H9 (cell line): ENCODE measurements around the gene KRTAP6-3. TPM values are rescaled to one million over a fixed set of nuclear protein-coding genes. Genes with fewer than 3 reads are reported as not detected.

Experiments
- DNase-seq: peaks from one replicate; pipeline ENCODE4 v3.0.0-alpha.2; 2017
- H2AFZ ChIP-seq: one replicate; pipeline ENCODE4 v1.6.1; 2013; ENCODE audit warnings: mild to moderate bottlenecking, low read length, control low read depth, moderate library complexity
- H2AK5ac ChIP-seq: 2 replicates; pipeline ENCODE4 v1.6.1; 2013; ENCODE audit warnings: low read length, control low read depth, mixed read lengths; ENCODE audit not compliant: insufficient read length
- H2BK120ac ChIP-seq: one replicate; pipeline ENCODE4 v1.6.1; 2013; ENCODE audit warnings: low read depth, mild to moderate bottlenecking, low read length, control low read depth, inconsistent platforms; ENCODE audit not compliant: poor library complexity, severe bottlenecking
- H2BK12ac ChIP-seq: 2 replicates; pipeline ENCODE4 v1.6.1; 2013; ENCODE audit warnings: low read length, control low read depth, mixed read lengths, low read depth; ENCODE audit not compliant: insufficient read length
- H2BK15ac ChIP-seq: 2 replicates; pipeline ENCODE4 v1.6.1; 2013; ENCODE audit warnings: low read depth, low read length, control low read depth
- H2BK20ac ChIP-seq: one replicate; pipeline ENCODE4 v1.6.1; 2013; ENCODE audit warnings: low read depth, mild to moderate bottlenecking, low read length, control low read depth, inconsistent platforms; ENCODE audit not compliant: poor library complexity, severe bottlenecking
- H2BK5ac ChIP-seq: 2 replicates; pipeline ENCODE4 v1.6.1; 2013; ENCODE audit warnings: low read length, control low read depth, mixed read lengths; ENCODE audit not compliant: insufficient read length
- H3K14ac ChIP-seq: 2 replicates; pipeline ENCODE4 v1.6.1; 2013; ENCODE audit warnings: low read length, control low read depth; ENCODE audit not compliant: insufficient read depth
- H3K18ac ChIP-seq: 2 replicates; pipeline ENCODE4 v1.6.1; 2013; ENCODE audit warnings: low read depth, mild to moderate bottlenecking, mixed read lengths, low read length, control low read depth; ENCODE audit not compliant: insufficient read length
- H3K23ac ChIP-seq: 2 replicates; pipeline ENCODE4 v1.6.1; 2013; ENCODE audit warnings: low read length, control low read depth, mixed read lengths, low read depth; ENCODE audit not compliant: insufficient read length
- H3K23me2 ChIP-seq: 2 replicates; pipeline ENCODE4 v1.6.1; 2013; ENCODE audit warnings: low read depth, mild to moderate bottlenecking, mixed read lengths, low read length, control low read depth; ENCODE audit not compliant: insufficient read length, poor library complexity, severe bottlenecking
- H3K27ac ChIP-seq: 2 replicates; pipeline ENCODE4 v1.5.1; 2013; ENCODE audit warnings: low read length, control low read depth, mixed read lengths, low read depth; ENCODE audit not compliant: insufficient read length
- H3K27me3 ChIP-seq: 2 replicates; pipeline ENCODE4 v1.6.1; 2013; ENCODE audit warnings: low read length, control low read depth, inconsistent platforms; ENCODE audit not compliant: insufficient read depth
- H3K4ac ChIP-seq: 2 replicates; pipeline ENCODE4 v1.6.1; 2013; ENCODE audit warnings: low read depth, mild to moderate bottlenecking, control low read depth, inconsistent platforms, low read length, moderate library complexity
- H3K4me1 ChIP-seq: 2 replicates; pipeline ENCODE4 v1.6.1; 2013; ENCODE audit warnings: low read length, control low read depth, inconsistent platforms; ENCODE audit not compliant: insufficient read depth
- H3K4me2 ChIP-seq: 2 replicates; pipeline ENCODE4 v1.6.1; 2013; ENCODE audit warnings: low read length, control low read depth, mixed read lengths; ENCODE audit not compliant: insufficient read length, insufficient read depth
- H3K56ac ChIP-seq: 2 replicates; pipeline ENCODE4 v1.6.1; 2013; ENCODE audit warnings: low read depth, mild to moderate bottlenecking, mixed read lengths, low read length, control low read depth; ENCODE audit not compliant: insufficient read length
- H3K79me1 ChIP-seq: 2 replicates; pipeline ENCODE4 v1.6.1; 2013; ENCODE audit warnings: low read depth, mild to moderate bottlenecking, moderate library complexity, low read length, control low read depth, inconsistent platforms; ENCODE audit not compliant: insufficient read depth, poor library complexity, severe bottlenecking
- H3K79me2 ChIP-seq: 2 replicates; pipeline ENCODE4 v1.6.1; 2013; ENCODE audit warnings: low read length, control low read depth, inconsistent platforms; ENCODE audit not compliant: insufficient read depth
- H3K9ac ChIP-seq: 2 replicates; pipeline ENCODE4 v1.6.1; 2013; ENCODE audit warnings: low read length, control low read depth, mixed read lengths; ENCODE audit not compliant: insufficient read length; ENCODE audit errors: extremely low read depth
- H3K9me3 ChIP-seq: one replicate; pipeline ENCODE4 v1.6.1; 2013; ENCODE audit warnings: low read depth, low read length, inconsistent platforms; ENCODE audit not compliant: control insufficient read depth
- H3T11ph ChIP-seq: one replicate; pipeline ENCODE4 v1.6.1; 2013; ENCODE audit warnings: mild to moderate bottlenecking, low read length, control low read depth, inconsistent platforms
- H4K20me1 ChIP-seq: one replicate; pipeline ENCODE4 v1.6.1; 2013; ENCODE audit not compliant: control insufficient read depth, insufficient read length, insufficient read depth
- H4K5ac ChIP-seq: 2 replicates; pipeline ENCODE4 v1.6.1; 2013; ENCODE audit warnings: low read depth, mild to moderate bottlenecking, mixed read lengths, low read length, control low read depth; ENCODE audit not compliant: insufficient read length
- H4K8ac ChIP-seq: replicated peaks from 2 replicates; pipeline ENCODE4 v1.6.1; 2013; ENCODE audit warnings: low read length, control low read depth, mixed read lengths, low read depth; ENCODE audit not compliant: insufficient read length
- H4K91ac ChIP-seq: 2 replicates; pipeline ENCODE4 v1.6.1; 2013; ENCODE audit warnings: low read depth, mild to moderate bottlenecking, moderate library complexity, mixed read lengths, low read length, control low read depth; ENCODE audit not compliant: insufficient read length
- H3K27ac Mint-ChIP-seq, 3 experiments: 2 replicates in 2 of 3; 3 replicates in 1 of 3; pipeline ENCODE4 v1.8.0; 2020 to 2021; ENCODE audit warnings: mixed read lengths in 3 of 3, mild to moderate bottlenecking in 1 of 3, moderate library complexity in 1 of 3
- H3K27me3 Mint-ChIP-seq: 2 replicates; pipeline ENCODE4 v1.8.0; 2021; ENCODE audit warnings: low read depth, mild to moderate bottlenecking, moderate library complexity, mixed read lengths
- H3K36me3 Mint-ChIP-seq, 3 experiments: 2 replicates in 2 of 3; 3 replicates in 1 of 3; pipeline ENCODE4 v1.8.0; 2020 to 2021; ENCODE audit warnings: low read depth in 3 of 3, mixed read lengths in 3 of 3; ENCODE audit not compliant: insufficient read depth in 1 of 3
- H3K4me1 Mint-ChIP-seq, 2 experiments: 2 replicates each; pipeline ENCODE4 v1.8.0; 2020; ENCODE audit warnings: mixed read lengths in 2 of 2
- H3K4me3 Mint-ChIP-seq, 2 experiments: 2 replicates in 1 of 2; 3 replicates in 1 of 2; pipeline ENCODE4 v1.8.0; 2020 to 2021; ENCODE audit warnings: mild to moderate bottlenecking in 2 of 2, mixed read lengths in 2 of 2, moderate library complexity in 1 of 2
- H3K9me3 Mint-ChIP-seq, 2 experiments: 2 replicates in 1 of 2; 3 replicates in 1 of 2; pipeline ENCODE4 v1.8.0; 2020; ENCODE audit warnings: mild to moderate bottlenecking in 2 of 2, mixed read lengths in 2 of 2, moderate library complexity in 1 of 2
- WGBS: extraction: QIAGEN DNeasy Blood & Tissue Kit; methylation state at CpG from one replicate; pipeline ENCODE4 v1.1.7; 2013; ENCODE audit warnings: missing lambda C conversion rate, low lambda C conversion rate, mixed read lengths; ENCODE audit not compliant: insufficient read length; ENCODE audit errors: extremely low coverage; 5-methylcytosine and 5-hydroxymethylcytosine counted together
- total RNA-seq: library from RNA; stranded (reverse); gene quantifications from 2 replicates; pipeline ENCODE4 v1.2.1, GENCODE V29; 2021
- TF ChIP-seq, protein P1 (sequence below): fragments of 200-600 bp; sonication (generic); conservative IDR thresholded peaks from 3 replicates; pipeline ENCODE4 v1.8.0; 2021; ENCODE audit warnings: antibody characterized with exemption, mild to moderate bottlenecking

The KRTAP6-3 gene
- total RNA-seq, 1 experiment from 2014 or later = not detected

DNA sequence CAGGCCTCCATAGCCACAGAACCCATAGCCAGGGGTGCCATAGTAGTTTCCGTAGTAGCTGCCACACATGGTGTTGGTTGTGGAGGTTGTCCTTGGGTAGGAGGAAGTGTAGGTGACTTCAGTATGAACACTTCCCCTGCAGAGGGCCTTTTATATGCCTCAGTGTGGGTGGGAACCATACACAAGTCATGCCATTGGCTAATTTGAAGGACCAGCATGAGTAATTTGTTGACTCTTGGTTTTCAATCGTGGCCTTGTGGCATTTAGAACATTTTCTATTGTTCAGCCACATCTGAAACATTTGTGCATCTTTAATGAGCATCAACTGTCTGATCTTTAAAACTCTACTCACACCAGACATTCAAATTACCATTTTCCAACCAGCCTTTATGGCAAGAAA is 21.6 kb downstream of the KRTAP6-3 start, which contains the start of gene KRTAP6-1:
Gene KRTAP6-1 (minus strand): TSS at position 95 of the 400 bp plus-strand sequence. CDS start 26 bp downstream, at position 69.
- no peak within 1 kb of the TSS for H4K5ac ChIP-seq
- no peak within 1 kb of the TSS for H4K8ac ChIP-seq
- H3K9me3 ChIP-seq = no peaks in the 10 kb centered on the region
- Mint-ChIP-seq H3K4me1 (no peaks in the 10 kb centered on the region), H3K36me3 (peaks cover 0 to 17% (median 5%) of the 10 kb centered on the region in 3 experiments; a peak in 5 of 7 replicates), H3K4me3 (no peak within 1 kb of the TSS), H3K27me3 (no peaks in the 10 kb centered on the region; the same call in none of the 2 replicates), H3K9me3 (peaks cover 3 to 36% of the 10 kb centered on the region in 2 experiments; a peak in 4 of 5 replicates), H3K27ac (no peak within 1 kb of the TSS)
- no peak within 1 kb of the TSS for H3T11ph ChIP-seq
- H3K4ac ChIP-seq = no peak within 1 kb of the TSS
- no peak within 1 kb of the TSS for H3K23ac ChIP-seq
- no peaks in the 10 kb centered on the region for H3K27me3 ChIP-seq
- H4K20me1 ChIP-seq = no peaks in the 10 kb centered on the region
- TF ChIP-seq, protein P1, sequence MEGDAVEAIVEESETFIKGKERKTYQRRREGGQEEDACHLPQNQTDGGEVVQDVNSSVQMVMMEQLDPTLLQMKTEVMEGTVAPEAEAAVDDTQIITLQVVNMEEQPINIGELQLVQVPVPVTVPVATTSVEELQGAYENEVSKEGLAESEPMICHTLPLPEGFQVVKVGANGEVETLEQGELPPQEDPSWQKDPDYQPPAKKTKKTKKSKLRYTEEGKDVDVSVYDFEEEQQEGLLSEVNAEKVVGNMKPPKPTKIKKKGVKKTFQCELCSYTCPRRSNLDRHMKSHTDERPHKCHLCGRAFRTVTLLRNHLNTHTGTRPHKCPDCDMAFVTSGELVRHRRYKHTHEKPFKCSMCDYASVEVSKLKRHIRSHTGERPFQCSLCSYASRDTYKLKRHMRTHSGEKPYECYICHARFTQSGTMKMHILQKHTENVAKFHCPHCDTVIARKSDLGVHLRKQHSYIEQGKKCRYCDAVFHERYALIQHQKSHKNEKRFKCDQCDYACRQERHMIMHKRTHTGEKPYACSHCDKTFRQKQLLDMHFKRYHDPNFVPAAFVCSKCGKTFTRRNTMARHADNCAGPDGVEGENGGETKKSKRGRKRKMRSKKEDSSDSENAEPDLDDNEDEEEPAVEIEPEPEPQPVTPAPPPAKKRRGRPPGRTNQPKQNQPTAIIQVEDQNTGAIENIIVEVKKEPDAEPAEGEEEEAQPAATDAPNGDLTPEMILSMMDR = no peak
- no peak within 1 kb of the TSS for H2BK120ac ChIP-seq
- no peak within 1 kb of the TSS for H3K56ac ChIP-seq
- no peak for DNase-seq
- no peak within 1 kb of the TSS for H2AFZ ChIP-seq
- H3K23me2 ChIP-seq = no peaks in the 10 kb centered on the region
- no peak within 1 kb of the TSS for H2AK5ac ChIP-seq
- no peak within 1 kb of the TSS for H3K14ac ChIP-seq
- H2BK12ac ChIP-seq = no peak within 1 kb of the TSS
- no CpG with 5 or more reads among the region's 2 CpGs for WGBS
- no peak within 1 kb of the TSS for H3K9ac ChIP-seq
- no peaks in the 10 kb centered on the region for H3K79me2 ChIP-seq
- no peak within 1 kb of the TSS for H3K27ac ChIP-seq
- no peak within 1 kb of the TSS for H2BK15ac ChIP-seq
- H3K4me1 ChIP-seq = no peaks in the 10 kb centered on the region
- H4K91ac ChIP-seq = no peak within 1 kb of the TSS
- H3K4me2 ChIP-seq = no peak within 1 kb of the TSS
- no peaks in the 10 kb centered on the region for H3K79me1 ChIP-seq
- H2BK5ac ChIP-seq = no peak within 1 kb of the TSS
- H2BK20ac ChIP-seq = no peak within 1 kb of the TSS
- no peak within 1 kb of the TSS for H3K18ac ChIP-seq
